Muscle of back (tissue), 13 donors: ENCODE data around the gene PCDHB7. TPM values are rescaled to one million over a fixed set of nuclear protein-coding genes. Genes with fewer than 3 reads are reported as not detected.
"Not testable (repeated sequence)": the region's sequence is repeated elsewhere in the genome, so short reads cannot be mapped to it uniquely, and the experiment has no call there.

Source experiments
- DNase-seq, 3 donors: peaks; one replicate each; pipeline versions ENCODE4 v3.0.0 to v3.0.0-alpha.2; 2013
- long read RNA-seq, 9 donors: transcript quantifications; one replicate each; lab custom pipeline, GENCODE V29; 2026
- polyA plus RNA-seq, 10 donors: library from polyadenylated mRNA; unstranded; fragments of 120-200 nt; gene quantifications; one replicate each; pipeline ENCODE4 v1.2.1, GENCODE V29; 2013; ENCODE audit not compliant: insufficient read length in 10 of 10

PCDHB7 gene
- 1 to 10 TPM; 1.8 to 3.5 (median 2.6) TPM for polyA plus RNA-seq
- long read RNA-seq, donor 1, partial matches to known transcripts, result 0 of 2 reads
- long read RNA-seq, donor 1, other reads (novel, unspliced or antisense), result 0 of 2 reads
- long read RNA-seq, donor 2, partial matches to known transcripts, result 0 of 3 reads
- long read RNA-seq, donor 2, other reads (novel, unspliced or antisense), result 0 of 3 reads
- long read RNA-seq, donor 3, result 0 reads
- long read RNA-seq, donor 4, partial matches to known transcripts, result 0 of 3 reads
- long read RNA-seq, donor 4, other reads (novel, unspliced or antisense), result 0 of 3 reads
- long read RNA-seq, donor 5, transcript PCDHB7-201 (1 exons, 3,765 nt), result major isoform, 10 of 10 reads
- long read RNA-seq, donor 5, partial matches to known transcripts, result 0 of 10 reads
- long read RNA-seq, donor 5, other reads (novel, unspliced or antisense), result 0 of 10 reads
- long read RNA-seq, donor 6, partial matches to known transcripts, result 0 of 2 reads
- long read RNA-seq, donor 6, other reads (novel, unspliced or antisense), result 0 of 2 reads
- long read RNA-seq, donor 7, partial matches to known transcripts, result 0 of 2 reads
- long read RNA-seq, donor 7, other reads (novel, unspliced or antisense), result 0 of 2 reads
- long read RNA-seq, donor 8, transcript PCDHB7-201 (1 exons, 3,765 nt), result major isoform, 5 of 5 reads
- long read RNA-seq, donor 8, partial matches to known transcripts, result 0 of 5 reads
- long read RNA-seq, donor 8, other reads (novel, unspliced or antisense), result 0 of 5 reads
- long read RNA-seq, donor 9, result 0 reads

DNA sequence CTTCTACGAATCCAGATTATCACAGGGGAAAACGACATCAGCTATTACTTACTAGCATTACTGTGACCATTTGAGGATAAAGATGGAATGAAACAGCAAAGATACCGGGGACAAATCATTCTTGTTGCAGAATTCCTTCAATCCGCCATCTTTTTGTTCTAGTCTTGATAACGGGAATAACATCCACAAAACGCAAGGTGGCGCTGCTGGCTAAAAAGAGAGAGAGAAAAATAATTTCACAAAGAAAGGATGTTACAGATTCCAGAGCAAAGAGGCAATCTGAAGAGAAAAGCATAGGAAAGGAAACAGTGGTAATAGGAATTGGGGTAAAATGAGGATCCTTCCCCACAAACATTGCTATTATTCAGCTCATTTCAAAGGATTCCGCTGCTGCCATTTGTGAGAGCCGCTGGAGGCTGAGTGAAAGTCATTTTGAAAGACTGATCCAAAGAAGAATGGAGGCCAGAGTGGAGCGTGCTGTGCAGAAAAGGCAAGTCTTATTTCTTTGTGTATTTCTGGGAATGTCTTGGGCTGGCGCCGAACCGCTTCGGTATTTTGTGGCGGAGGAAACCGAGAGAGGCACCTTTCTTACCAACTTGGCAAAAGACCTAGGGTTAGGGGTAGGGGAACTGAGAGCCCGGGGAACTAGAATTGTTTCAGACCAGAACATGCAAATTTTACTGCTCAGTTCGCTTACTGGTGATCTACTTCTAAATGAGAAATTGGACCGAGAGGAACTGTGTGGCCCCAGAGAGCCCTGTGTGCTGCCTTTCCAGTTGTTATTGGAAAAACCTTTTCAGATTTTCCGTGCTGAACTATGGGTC is at the start of gene PCDHB7:
TSS of gene PCDHB7 (plus strand) at position 264 of the 824 bp plus-strand sequence. CDS start at position 456, 192 bp downstream.
- DNase-seq, result peak; percentile 3 to 35 (median 28)

DNA sequence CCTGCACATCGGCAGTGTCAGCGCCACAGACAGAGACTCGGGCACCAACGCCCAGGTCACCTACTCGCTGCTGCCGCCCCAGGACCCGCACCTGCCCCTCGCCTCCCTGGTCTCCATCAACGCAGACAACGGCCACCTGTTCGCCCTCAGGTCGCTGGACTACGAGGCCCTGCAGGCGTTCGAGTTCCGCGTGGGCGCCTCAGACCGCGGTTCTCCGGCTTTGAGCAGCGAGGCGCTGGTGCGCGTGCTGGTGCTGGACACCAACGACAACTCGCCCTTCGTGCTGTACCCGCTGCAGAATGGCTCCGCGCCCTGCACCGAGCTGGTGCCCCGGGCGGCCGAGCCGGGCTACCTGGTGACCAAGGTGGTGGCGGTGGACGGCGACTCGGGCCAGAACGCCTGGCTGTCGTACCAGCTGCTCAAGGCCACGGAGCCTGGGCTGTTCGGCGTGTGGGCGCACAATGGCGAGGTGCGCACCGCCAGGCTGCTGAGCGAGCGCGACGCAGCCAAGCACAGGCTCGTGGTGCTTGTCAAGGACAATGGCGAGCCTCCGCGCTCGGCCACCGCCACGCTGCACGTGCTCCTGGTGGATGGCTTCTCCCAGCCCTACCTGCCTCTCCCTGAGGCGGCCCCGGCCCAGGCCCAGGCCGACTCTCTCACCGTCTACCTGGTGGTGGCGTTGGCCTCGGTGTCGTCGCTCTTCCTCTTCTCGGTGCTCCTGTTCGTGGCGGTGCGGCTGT is 48.9 kb upstream of the PCDHB7 start:
- DNase-seq, result not testable (repeated sequence)

DNA sequence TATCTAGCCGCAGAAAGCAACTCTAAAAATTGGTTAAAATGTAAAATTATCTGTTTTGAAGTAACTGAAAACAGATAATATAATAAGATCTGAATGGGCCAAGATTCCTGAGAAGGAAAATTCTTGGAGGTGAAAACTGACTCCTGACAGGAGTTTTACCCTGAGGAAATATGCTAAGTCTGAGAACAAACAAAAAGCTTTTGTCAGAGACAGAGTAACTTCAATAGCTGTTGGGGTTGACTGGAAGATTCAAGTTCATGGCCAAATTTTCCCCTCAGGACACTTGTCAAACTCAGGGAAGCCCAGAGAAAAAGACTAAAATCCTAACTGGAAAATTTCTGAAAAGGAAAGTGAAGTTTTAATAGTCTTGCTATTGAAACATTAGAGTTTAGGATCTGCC is 45.1 kb upstream of the PCDHB7 start:
- DNase-seq, result no peak

DNA sequence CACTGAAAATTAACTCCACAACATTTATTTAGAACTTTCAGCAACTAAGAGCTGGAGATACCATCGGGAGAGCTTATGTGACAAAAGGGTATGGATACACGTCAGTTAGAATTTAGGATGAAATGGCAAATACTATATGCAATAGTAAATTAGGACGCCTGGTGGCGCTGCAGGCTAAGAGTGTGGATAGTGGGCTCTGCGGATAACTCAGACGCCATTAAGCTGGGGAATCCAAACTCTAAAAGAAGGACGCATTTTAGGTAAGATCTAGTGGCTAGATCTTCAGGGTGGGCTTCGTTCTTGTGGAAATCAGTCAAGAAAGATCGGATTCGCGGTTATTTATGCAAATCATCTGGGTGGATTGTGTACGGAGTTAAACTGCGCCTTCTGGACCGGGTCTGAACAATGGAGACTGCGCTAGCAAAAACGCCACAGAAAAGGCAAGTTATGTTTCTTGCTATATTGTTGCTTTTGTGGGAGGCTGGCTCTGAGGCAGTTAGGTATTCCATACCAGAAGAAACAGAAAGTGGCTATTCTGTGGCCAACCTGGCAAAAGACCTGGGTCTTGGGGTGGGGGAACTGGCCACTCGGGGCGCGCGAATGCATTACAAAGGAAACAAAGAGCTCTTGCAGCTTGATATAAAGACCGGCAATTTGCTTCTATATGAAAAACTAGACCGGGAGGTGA is 37.3 kb upstream of the PCDHB7 start, which contains the start of gene PCDHB5:
TSS of gene PCDHB5 (plus strand) at position 177 of the 688 bp plus-strand sequence. CDS start at position 406, 229 bp downstream.
- peak in 2 of 3 donors; percentile 8 to 14 for DNase-seq

DNA sequence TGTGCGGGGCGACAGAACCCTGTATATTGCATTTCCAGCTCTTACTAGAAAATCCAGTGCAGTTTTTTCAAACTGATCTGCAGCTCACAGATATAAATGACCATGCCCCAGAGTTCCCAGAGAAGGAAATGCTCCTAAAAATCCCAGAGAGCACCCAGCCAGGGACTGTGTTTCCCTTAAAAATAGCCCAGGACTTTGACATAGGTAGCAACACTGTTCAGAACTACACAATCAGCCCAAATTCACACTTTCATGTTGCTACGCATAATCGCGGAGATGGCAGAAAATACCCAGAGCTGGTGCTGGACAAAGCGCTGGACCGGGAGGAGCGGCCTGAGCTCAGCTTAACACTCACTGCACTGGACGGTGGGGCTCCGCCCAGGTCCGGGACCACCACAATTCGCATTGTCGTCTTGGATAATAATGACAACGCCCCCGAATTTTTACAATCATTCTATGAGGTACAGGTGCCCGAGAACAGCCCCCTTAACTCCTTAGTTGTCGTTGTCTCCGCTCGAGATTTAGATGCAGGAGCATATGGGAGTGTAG is 36.7 kb upstream of the PCDHB7 start:
- DNase-seq, result no peak

DNA sequence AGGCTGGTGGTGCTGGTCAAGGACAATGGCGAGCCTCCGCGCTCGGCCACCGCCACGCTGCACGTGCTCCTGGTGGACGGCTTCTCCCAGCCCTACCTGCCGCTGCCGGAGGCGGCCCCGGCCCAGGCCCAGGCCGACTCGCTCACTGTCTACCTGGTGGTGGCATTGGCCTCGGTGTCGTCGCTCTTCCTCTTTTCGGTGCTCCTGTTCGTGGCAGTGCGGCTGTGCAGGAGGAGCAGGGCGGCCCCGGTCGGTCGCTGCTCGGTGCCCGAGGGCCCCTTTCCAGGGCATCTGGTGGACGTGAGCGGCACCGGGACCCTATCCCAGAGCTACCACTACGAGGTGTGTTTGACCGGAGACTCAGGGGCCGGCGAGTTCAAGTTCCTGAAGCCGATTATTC is 35.1 kb upstream of the PCDHB7 start:
- not testable (repeated sequence) for DNase-seq

DNA sequence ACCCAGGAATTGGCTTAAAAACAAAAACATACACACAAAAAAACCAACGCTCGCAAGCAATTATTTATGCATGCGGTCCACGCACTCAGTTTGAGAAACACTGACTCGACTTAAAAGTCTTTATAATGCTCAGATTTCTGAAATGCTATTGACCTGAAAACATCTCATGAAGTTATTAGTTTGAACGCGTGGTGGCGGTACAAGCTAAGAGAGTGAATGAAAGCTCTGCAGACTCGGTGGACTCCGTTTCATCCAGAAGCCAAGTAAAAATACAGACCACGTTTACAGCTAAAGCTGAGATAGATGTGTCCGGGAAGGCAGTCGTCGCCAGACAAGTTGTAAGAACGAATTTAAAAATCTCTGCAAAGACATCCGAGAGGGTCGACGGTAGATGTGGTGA is 22.6 kb upstream of the PCDHB7 start, which contains the start of gene PCDHB6:
TSS of gene PCDHB6 (plus strand) at position 246 of the 400 bp plus-strand sequence. CDS start 201 bp downstream, outside the sequence.
- peak in 1 of 3 donors; percentile 5 for DNase-seq

DNA sequence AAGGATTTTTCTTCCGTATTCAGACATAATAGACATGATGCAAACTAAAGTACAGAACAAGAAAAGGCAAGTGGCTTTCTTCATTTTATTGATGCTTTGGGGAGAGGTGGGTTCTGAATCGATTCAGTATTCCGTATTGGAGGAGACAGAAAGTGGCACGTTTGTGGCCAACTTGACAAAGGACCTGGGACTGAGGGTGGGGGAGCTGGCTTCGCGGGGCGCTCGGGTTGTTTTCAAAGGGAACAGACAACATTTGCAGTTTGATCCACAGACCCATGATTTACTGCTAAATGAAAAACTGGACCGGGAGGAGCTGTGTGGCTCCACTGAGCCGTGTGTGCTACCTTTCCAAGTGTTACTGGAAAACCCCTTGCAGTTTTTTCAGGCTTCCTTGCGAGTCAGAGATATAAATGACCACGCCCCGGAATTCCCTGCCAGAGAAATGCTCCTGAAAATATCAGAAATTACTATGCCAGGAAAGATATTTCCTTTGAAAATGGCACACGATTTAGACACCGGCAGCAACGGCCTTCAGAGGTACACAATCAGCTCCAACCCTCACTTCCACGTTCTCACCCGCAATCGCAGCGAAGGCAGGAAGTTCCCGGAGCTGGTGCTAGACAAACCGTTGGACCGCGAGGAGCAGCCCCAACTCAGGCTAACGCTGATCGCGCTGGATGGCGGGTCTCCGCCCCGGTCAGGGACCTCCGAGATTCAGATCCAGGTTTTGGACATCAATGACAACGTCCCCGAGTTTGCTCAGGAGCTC is 22.0 kb upstream of the PCDHB7 start:
- no peak for DNase-seq

DNA sequence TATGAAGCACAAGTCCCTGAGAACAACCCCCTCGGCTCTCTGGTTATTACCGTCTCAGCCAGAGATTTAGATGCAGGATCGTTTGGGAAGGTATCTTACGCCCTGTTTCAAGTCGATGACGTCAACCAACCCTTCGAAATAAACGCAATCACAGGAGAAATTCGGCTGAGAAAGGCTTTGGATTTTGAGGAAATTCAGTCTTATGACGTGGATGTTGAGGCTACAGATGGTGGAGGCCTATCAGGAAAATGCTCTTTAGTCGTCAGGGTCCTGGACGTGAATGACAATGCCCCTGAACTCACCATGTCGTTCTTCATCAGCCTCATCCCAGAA is 21.5 kb upstream of the PCDHB7 start:
- no peak for DNase-seq

DNA sequence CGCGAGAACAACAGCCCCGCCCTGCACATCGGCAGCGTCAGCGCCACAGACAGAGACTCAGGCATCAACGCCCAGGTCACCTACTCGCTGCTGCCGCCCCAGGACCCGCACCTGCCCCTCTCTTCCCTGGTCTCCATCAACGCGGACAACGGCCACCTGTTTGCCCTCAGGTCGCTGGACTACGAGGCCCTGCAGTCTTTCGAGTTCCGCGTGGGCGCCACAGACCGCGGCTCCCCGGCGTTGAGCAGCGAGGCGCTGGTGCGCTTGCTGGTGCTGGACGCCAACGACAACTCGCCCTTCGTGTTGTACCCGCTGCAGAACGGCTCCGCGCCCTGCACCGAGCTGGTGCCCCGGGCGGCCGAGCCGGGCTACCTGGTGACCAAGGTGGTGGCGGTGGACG is 20.8 kb upstream of the PCDHB7 start:
- not testable (repeated sequence) for DNase-seq

DNA sequence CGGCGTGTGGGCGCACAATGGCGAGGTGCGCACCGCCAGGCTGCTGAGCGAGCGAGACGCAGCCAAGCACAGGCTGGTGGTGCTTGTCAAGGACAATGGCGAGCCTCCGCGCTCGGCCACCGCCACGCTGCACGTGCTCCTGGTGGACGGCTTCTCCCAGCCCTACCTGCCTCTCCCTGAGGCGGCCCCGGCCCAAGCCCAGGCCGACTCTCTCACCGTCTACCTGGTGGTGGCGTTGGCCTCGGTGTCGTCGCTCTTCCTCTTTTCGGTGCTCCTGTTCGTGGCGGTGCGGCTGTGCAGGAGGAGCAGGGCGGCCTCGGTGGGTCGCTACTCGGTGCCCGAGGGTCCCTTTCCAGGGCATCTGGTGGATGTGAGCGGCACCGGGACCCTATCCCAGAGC is 20.3 kb upstream of the PCDHB7 start:
- DNase-seq, result not testable (repeated sequence)

DNA sequence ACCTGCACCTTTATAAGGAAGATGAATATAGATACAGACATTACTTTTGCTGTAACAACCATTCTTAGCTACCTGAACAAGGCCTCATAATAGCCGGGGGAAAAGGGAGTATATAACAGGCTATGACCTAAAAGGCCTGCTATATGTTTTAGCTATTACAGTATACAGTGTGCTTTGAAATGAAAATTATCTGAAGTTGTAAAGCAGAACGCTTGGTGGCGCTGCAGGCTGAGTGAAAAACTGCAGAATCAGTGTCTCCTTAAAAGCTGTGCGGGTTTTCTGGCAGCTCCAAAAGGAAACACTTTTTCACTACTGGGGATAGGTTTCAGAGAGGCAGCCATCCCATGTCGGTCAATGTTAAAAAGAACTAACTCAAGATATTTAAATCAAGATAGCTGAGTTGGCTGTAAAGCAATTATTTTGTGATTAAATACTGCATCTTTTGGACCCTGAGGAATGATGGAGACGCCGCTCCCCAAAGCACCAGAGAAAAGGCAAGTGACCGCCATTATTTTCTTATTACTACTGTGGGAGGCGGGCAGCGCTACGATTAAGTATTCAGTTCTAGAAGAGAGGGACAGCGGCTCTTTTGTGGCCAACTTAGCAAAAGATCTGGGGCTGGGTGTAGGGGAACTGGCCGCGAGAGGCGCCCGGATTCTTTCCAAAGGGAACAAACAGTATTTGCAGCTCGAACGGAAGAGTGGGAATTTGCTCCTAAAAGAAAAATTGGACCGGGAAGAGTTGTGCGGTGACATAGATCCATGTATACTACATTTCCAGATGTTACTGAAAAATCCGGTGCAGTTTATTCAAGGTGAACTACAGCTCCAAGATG is 16.7 kb upstream of the PCDHB7 start:
- no peak for DNase-seq

DNA sequence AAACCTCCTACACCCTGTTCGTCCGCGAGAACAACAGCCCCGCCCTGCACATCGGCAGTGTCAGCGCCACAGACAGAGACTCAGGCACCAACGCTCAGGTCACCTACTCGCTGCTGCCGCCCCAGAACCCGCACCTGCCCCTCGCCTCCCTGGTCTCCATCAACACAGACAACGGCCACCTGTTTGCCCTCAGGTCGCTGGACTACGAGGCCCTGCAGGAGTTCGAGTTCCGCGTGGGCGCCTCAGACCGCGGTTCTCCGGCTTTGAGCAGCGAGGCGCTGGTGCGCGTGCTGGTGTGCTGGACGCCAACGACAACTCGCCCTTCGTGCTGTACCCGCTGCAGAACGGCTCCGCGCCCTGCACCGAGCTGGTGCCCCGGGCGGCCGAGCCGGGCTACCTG is 15.1 kb upstream of the PCDHB7 start:
- DNase-seq, result not testable (repeated sequence)

DNA sequence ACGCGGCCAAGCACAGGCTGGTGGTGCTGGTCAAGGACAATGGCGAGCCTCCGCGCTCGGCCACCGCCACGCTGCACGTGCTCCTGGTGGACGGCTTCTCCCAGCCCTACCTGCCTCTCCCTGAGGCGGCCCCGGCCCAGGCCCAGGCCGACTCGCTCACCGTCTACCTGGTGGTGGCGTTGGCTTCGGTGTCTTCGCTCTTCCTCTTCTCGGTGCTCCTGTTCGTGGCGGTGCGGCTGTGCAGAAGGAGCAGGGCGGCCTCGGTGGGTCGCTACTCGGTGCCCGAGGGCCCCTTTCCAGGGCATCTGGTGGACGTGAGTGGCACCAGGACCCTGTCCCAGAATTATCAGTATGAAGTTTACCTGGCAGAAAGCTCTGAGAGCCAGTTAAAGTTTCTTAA is 14.5 kb upstream of the PCDHB7 start:
- not testable (repeated sequence) for DNase-seq

DNA sequence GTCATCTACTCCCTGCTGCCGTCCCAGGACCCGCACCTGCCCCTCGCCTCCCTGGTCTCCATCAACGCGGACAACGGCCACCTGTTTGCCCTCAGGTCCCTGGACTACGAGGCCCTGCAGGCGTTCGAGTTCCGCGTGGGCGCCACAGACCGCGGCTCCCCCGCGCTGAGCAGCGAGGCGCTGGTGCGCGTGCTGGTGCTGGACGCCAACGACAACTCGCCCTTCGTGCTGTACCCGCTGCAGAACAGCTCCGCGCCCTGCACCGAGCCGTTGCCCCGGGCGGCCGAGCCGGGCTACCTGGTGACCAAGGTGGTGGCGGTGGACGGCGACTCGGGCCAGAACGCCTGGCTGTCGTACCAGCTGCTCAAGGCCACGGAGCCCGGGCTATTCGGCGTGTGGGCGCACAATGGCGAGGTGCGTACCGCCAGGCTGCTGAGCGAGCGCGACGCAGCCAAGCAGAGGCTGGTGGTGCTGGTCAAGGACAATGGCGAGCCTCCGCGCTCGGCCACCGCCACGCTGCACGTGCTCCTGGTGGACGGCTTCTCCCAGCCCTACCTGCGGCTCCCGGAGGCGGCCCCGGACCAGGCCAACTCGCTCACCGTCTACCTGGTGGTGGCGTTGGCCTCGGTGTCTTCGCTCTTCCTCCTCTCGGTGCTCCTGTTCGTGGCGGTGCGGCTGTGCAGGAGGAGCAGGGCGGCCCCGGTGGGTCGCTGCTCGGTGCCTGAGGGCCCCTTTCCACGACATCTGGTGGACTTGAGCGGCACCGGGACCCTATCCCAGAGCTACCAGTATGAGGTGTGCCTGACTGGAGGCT is 2.1 kb downstream of the PCDHB7 start:
- DNase-seq, result not testable (repeated sequence)

DNA sequence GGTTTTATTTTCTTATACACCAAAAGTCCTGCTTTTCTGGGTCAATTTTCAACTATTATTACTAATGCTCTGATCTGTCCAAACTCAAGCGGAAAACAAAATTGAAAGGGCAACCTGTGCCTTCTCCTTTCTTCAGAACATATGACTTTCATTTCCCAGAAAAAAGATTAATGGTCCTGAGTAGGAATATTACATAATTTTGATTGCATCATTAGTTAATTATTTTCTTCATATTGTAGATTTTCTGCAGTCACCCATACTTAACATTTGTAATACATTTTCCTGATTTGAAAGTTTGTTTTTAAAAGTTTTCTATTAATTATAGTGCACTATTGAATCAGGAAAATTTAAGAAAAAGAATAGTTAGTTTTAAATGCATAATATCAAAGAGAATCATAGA is 3.5 kb downstream of the PCDHB7 start:
- DNase-seq, result no peak

DNA sequence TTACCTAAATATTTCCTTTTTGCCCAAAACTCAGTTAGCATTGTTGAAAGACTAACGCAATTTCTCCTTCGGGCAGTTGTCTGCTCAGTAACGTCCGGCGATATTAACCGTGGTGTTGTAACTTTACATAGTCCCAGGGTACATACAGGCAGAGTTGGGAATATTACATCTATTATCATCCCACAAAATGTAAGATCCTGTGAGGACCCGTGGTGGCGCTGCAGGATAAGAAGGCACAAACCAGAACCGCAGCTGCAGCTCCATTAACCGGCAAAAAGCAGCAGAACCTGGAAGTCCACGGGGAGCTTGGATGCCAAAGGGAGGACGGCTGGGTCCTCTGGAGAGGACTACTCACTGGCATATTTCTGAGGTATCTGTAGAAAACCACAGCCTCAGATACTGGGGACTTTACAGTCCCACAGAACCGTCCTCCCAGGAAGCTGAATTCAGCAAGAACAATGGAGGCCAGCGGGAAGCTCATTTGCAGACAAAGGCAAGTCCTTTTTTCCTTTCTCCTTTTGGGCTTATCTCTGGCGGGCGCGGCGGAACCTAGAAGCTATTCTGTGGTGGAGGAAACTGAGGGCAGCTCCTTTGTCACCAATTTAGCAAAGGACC is 5.2 kb downstream of the PCDHB7 start, which contains the start of gene PCDHB8:
TSS of gene PCDHB8 (plus strand) at position 214 of the 615 bp plus-strand sequence. CDS start at position 459, 245 bp downstream.
- DNase-seq, result not testable (repeated sequence)
